ACHN (cell line): Measurements from ENCODE around the gene DTD1.

Experiments
- DNase-seq: peaks from one replicate; pipeline ENCODE4 v3.0.0-alpha.2; 2015
- in situ Hi-C: cut with HindIII; loops from 2 replicates; pipeline ENCODE4 v1.10.0; 2017; ENCODE audit warnings: low sequenced_read_pairs, low pct_ligation_motif_present, low pct_unique_long_range_greater_than_20kb

DTD1 gene

DNA sequence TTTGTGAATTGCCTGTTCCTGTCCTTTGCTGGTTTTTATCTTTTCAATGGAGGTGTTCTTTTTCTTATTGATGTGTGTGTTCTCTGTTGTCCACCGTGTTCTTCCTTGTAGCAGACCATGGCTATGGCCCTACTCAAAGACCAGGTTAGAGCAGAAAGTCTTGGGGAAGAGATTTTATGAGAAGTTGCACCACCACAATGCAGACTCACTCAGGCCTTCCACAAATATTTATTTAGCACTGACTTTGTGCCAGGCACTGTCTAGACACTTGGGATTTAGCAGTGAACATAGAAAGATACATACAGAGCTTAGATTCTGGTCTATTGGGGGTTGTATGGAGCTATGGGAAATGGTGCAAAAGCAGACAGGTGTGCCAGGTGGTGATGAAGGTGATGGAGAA, 98.8 kb downstream of the DTD1 start:
- in situ Hi-C loops = no loop called here
- no peak for DNase-seq

GRCh38 chr20:18688676-18689075, 100.8 kb downstream of the DTD1 start:
- no peak for DNase-seq
- in situ Hi-C loops = no loop called here

- in situ Hi-C loops = no loop called here
- no peak for DNase-seq
Measured at GRCh38 chr20:18689557-18689956, 101.7 kb downstream of the DTD1 start.

DNA sequence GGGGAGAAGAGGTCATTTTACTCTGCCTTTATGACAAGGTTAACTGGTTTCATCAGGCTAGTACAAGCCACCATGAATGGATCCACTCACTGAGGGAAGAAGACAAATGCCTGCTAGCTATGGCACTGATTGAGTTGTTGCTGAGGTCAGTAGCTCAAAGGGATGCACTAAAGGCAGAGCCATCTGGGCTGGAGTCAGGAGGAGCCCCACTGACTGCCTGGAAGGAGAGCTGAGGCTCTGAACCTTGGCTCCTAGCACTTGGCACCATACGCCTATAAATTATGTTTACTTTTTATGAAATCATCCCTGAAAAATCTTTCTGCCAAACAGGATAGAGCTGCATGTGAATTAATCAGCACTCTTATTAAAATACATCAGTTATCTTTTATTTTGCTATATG, 104.6 kb downstream of the DTD1 start:
- in situ Hi-C loops = no loop called here
- DNase-seq = no peak

- in situ Hi-C loops = no loop called here
- no peak for DNase-seq
Measured at GRCh38 chr20:18694071-18694470, 106.2 kb downstream of the DTD1 start.

GRCh38 chr20:18695175-18695574, 107.3 kb downstream of the DTD1 start:
- in situ Hi-C loops = no loop called here
- DNase-seq = no peak

- no peak for DNase-seq
- in situ Hi-C loops = no loop called here
Measured at GRCh38 chr20:18698735-18699380, 111.0 kb downstream of the DTD1 start.

GRCh38 chr20:18701969-18702368, 114.1 kb downstream of the DTD1 start:
- in situ Hi-C loops = no loop called here
- no peak for DNase-seq

- in situ Hi-C loops = no loop called here
- DNase-seq = no peak
Measured at GRCh38 chr20:18702736-18703135, 114.9 kb downstream of the DTD1 start.

DNA sequence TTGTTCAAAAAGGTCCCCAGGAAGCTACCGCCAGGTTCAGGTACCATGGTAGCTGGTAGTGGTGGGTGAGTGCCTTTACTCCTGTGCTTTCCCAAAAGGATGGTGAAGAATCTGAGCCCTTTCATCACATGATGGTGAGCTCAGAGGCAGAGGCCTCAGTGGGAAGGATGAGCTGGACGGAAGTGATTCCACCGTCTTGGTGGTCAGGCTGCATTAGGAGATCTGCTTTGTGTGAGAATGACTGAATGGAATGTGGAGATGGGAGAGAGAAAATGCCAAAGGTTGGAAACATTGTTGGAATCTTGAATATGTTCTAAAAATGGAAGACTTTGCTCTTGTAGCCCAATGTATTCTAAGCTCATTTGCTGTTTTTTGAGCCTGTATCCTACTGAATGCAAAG, 117.6 kb downstream of the DTD1 start:
- peak; percentile 77 for DNase-seq
- in situ Hi-C loops = no loop called here

DNA sequence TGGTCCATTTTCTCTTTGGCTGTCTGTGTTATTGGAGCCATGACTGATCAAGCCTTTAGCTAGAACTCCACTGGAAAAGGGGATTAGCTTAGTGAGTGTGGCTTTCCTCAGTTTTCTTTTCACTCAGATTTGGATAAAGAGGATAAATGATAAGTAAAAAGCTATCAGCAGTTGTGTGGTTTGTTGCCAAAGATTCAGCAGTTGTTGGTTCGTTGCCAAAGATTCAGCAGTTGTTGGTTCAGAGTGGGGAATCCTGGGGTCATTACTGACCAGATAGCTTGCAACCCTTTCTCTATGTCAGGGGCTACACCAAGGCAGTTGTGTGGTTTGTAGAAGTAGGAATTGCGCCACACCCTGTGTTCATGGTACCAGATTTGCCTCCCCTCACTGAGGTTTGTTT, 118.1 kb downstream of the DTD1 start:
- peak; percentile 6 for DNase-seq
- in situ Hi-C loops = no loop called here

GRCh38 chr20:18712131-18712530, 124.3 kb downstream of the DTD1 start:
- DNase-seq = no peak
- in situ Hi-C loops = no loop called here

DNA sequence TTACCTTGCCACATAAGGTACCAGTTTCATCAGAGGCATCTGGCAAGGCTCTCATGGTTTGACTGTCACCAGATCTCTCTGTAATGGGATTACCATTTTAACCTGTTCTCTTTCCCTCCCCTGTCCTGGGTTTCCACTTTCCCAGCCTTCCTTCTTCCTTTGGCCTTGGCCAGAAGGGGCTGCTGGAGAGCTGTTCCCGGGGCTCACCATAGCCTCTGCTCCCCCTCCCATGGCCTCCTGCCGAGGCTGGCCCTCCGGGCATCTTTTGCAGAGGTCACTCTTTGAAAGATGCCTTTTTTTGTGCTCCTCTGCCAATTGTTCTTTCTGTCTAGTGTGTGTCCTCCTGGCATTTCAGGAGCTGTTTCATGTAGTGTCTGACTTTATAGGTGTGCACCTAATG, 125.0 kb downstream of the DTD1 start:
- DNase-seq = no peak
- in situ Hi-C loops = no loop called here

- DNase-seq = no peak
- in situ Hi-C loops = no loop called here
Measured at GRCh38 chr20:18715564-18715963, 127.7 kb downstream of the DTD1 start.

- DNase-seq = no peak
- in situ Hi-C loops = no loop called here
Measured at GRCh38 chr20:18717062-18717461, 129.2 kb downstream of the DTD1 start.

- no peak for DNase-seq
- in situ Hi-C loops = no loop called here
Measured at GRCh38 chr20:18718129-18718528, 130.3 kb downstream of the DTD1 start.

- in situ Hi-C loops = no loop called here
Measured at GRCh38 chr20:18719426-18719825, 131.6 kb downstream of the DTD1 start.

GRCh38 chr20:18721551-18722115, 133.8 kb downstream of the DTD1 start:
- no peak for DNase-seq
- in situ Hi-C loops = no loop called here

More at GRCh38 chr20:18719426-18719825, 131.6 kb downstream of the DTD1 start:
- no peak for DNase-seq

GRCh38 chr20:18722371-18722770, 134.5 kb downstream of the DTD1 start:
- in situ Hi-C loops = no loop called here
- DNase-seq = no peak

DNA sequence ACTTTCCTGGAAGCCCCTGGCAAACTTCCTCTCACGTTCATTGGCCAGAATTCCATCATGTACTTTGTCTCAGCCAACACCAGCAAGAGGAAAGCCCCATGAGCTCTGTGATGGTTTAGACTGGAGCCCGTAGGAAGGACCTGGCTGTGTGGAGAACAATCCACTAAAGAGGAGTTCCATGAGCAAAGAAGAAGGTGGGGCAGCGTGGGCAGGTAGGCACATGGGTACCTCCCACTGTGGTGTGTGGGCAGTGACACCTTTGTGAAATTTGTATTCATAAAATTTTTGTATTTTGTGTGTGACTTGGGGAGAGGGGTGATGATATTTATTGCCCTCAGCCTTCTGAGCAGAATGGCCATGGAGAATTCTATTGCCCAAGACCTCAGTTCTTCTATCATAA, 136.2 kb downstream of the DTD1 start:
- in situ Hi-C loops = no loop called here
- no peak for DNase-seq
